ENCODE results near the gene SLC37A1.

SLC37A1 gene

GRCh38 chr21:42566524-42567213, 53.0 kb downstream of the SLC37A1 start:
- no peak for TF ChIP-seq CTCF (IDR thresholded peaks at IDR 0.05; ENCODE audit: control insufficient read depth, extremely low read depth, insufficient read depth)
- no peak for DNase-seq (ENCODE audit: low read depth)
- no peak overlapping the region for H3K4me3 ChIP-seq (ENCODE audit: low read depth, low read length)

DNA sequence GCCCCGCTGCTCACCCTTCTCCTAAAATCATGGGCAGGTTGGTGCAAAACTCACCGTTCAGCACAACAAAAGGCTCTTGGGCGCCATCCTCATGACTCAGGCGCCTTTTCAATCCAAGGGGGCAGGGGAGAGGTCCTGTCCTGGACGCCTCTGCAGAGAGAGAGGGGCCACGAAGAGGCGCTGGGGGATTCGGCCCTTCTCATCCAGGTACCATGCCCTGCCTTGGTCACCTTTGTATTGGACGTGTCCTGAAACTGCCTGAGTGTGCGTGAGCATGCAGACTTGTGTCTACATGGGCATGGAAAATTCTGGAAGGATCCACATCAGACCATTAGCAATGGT, 53.5 kb downstream of the SLC37A1 start:
- no peak overlapping the region for H3K4me3 ChIP-seq (ENCODE audit: low read depth, low read length)
- no peak for TF ChIP-seq CTCF (IDR thresholded peaks at IDR 0.05; ENCODE audit: control insufficient read depth, extremely low read depth, insufficient read depth)
- DNase-seq (ENCODE audit: low read depth) = no peak

GRCh38 chr21:42567861-42568260, 54.2 kb downstream of the SLC37A1 start:
- DNase-seq (ENCODE audit: low read depth) = no peak
- no peak for TF ChIP-seq CTCF (IDR thresholded peaks at IDR 0.05; ENCODE audit: control insufficient read depth, extremely low read depth, insufficient read depth)
- H3K4me3 ChIP-seq (ENCODE audit: low read depth, low read length) = no peak overlapping the region

DNA sequence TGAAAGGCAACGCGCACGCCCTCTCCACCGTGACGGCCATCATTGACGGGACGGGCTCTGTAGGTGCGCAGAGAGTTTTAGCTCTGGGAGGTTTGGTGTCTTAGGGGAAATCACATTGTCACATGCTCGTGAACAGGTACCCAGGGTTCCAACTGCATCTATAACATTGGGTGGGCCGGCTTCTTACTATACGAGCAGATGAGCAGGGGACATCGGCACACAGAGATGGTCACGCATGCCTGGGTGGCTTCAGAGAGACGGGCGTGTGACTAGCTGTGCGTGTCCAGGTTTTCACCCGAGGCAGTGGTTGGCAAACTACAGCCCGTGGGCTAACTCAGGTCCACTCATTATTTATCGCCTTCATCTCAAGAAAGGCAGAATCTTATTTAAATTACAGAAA, 54.7 kb downstream of the SLC37A1 start:
- no peak for DNase-seq (ENCODE audit: low read depth)
- TF ChIP-seq CTCF (IDR thresholded peaks at IDR 0.05; ENCODE audit: control insufficient read depth, extremely low read depth, insufficient read depth) = no peak
- H3K4me3 ChIP-seq (ENCODE audit: low read depth, low read length) = no peak overlapping the region

DNA sequence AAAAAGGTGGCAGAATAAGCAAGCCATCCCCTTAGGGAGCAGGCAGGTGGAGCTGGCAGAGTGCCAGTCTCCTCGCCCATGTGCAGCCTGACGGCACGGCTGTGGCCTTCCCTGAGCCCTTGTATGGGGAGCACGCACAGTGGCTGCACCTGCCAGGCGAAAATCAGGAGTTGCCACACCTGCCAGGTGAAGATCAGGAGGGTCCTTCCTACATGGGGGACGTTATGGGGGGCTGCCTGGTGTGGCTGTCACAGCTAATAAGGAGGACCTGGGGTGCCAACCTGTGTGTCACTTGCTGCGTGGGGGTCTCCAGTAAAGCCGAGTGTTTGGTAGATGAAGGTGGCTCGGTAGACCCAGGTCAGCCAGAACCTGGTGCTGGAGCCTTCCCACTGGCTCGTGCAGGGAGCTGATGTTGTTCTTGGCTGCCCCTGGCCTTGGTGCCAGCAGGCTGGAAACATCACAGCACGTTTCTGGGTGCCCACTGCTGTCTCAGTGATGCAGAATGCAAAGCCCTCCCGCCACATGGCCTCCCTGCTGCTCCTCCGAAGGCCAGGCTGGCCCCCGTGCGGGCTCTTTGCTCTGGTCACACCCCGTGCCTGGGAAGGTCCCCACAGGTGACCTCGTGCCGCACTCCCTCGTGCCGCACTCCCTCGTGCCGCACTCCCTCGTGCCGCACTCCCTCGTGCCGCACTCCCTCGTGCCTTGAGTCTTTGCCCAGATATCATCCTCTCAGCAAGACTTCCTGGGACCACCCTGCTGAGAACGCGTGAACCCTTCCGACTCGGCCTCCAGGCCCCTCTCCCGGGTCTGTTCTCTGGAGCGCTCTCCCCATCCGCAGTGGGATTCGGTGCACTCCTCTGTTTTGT, 55.4 kb downstream of the SLC37A1 start:
- no peak for DNase-seq (ENCODE audit: low read depth)
- H3K4me3 ChIP-seq (ENCODE audit: low read depth, low read length) = no peak overlapping the region
- no peak for TF ChIP-seq CTCF (IDR thresholded peaks at IDR 0.05; ENCODE audit: control insufficient read depth, extremely low read depth, insufficient read depth)

DNA sequence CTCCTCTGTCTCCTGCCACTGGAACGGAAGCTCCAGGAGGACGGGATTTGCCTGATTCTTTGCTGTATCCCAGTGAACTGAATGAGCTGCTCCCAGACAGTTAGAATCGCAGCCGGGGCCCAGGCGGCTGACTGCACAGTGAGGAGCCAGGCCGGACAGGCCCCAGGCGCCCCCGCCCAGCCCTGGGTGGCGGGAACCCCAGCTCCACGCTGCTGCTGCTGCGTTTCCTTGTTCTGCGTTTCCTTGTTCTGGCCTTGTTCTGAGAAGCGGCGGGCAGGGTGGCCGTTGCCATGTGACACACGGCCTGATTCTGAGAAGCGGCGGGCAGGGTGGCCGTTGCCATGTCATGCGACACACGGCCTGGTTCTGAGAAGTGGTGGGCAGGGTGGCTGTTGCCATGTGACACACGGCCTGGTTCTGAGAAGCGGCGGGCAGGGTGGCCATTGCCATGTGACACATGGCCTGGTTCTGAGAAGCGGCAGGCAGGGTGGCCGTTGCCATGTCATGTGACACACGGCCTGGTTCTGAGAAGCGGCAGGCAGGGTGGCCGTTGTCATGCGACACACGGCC, 56.2 kb downstream of the SLC37A1 start:
- no peak overlapping the region for H3K4me3 ChIP-seq (ENCODE audit: low read depth, low read length)
- no peak for DNase-seq (ENCODE audit: low read depth)
- TF ChIP-seq CTCF (IDR thresholded peaks at IDR 0.05; ENCODE audit: control insufficient read depth, extremely low read depth, insufficient read depth) = no peak

All from LNCaP clone FGC (cell line).